K562 treated with DMSO at 1 percent for 48 hours (cell line): ENCODE data around the gene PPP1CC. TPM values are rescaled to one million over a fixed set of nuclear protein-coding genes. Genes with fewer than 3 reads are reported as not detected.

Experiments used
- total RNA-seq: library from RNA; unstranded; fragments of 300-600 nt; gene quantifications from 2 replicates; pipeline ENCODE4 v1.2.3, GENCODE V29; 2022; ENCODE audit warnings: low replicate concordance; ENCODE audit errors: extremely low read depth

The PPP1CC gene
- not detected in 2 replicates for total RNA-seq

DNA sequence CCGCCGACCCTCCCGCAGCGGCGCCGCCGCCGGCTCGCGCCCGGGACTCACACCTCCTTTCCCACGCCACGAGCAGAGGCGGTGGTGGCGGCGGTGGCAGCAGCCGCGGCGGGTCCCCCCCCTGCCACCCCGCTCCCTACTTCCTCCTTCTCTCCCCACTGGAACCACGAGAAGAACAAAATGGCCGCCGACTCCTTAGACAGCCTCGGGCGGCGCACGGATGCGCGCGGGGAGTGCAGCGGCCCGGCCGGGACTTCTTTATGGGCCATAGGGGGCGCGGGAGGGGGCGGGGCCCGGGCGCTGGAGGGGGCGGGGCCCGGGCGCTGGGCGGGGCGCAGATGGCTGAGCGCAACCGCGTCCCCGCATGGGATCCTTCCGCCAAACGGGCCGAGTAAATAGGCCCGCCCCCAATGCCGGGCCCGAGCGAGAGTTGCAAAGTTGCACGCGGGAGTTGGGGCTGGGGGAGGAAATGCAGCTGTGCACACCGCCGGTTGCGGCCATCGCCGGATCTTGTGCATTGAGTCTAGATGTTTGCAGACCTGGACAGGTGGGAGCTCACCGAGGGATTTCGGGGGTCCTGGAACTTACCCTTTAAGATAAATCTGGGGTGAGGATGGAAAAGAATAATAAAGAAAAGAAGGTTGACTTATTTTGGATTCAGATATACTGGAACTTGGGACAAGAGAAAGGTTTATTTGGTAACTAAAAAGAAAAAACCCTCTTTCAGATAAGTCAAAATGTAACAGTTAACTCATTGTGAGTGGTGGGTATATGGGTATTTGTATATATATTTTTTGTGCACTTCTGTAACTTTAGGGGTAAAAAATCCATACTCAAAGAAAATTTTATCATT, at the start of gene PPP1CC:
Gene PPP1CC (minus strand): TSS at position 174 of the 853 bp plus-strand sequence. CDS start 184 bp downstream, outside the sequence.

DNA sequence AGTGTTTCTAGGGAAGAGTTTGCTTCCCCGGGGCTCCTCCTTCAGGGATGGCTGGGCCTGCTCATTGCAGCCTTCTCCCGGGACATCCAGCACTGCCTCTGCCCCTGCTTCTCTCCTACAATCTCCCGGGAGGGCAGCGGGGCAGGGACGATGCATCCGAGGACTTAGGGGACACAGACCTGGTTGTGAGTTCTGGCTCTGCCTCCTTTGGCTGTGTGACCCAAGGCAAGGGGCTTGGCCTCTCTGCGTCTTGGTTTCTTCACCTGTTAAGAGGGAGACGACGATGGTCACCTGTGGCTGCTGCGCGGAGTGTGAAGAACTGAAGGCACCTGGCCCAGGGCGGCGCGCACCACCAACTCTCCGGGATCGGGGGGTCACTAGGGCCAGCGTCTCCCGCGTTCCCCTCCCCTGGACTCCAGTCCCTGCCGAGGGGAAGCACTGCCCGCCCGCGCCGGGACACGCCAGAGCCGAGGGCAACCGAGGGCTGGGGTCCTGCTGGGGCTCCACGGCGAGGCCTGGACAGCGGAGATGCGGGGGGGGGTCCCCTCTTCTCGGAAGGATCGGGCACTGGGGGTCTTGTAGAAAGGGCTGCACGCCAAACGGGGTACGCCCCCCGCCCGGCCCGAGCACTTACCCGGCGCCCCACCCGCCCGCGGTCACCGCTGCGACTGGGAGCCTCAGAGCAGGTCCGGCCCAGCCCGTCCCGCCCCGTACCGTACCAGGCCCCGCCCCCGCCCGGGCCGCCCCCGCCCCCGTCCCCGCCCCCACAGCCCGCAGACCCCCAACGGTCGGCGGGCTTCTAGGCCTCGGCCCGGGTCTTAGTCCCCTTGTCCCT, 54.0 kb downstream of the PPP1CC start, which contains the start of gene HVCN1:
Gene HVCN1 (minus strand): TSS at position 670 of the 835 bp plus-strand sequence. CDS start 5,870 bp downstream, outside the sequence.

Other genes with a start within 250 kb of the PPP1CC start
- not detected in 2 replicates for gene VPS29, start 240.8 kb downstream of the PPP1CC start, total RNA-seq
- not detected in 2 replicates for gene RAD9B, start 240.6 kb downstream of the PPP1CC start, total RNA-seq
- gene PPTC7, start 159.6 kb downstream of the PPP1CC start, total RNA-seq, result not detected in 2 replicates
- not detected in 2 replicates for gene TCTN1, start 128.8 kb downstream of the PPP1CC start, total RNA-seq
- not detected in 2 replicates for gene HVCN1, start 53.8 kb downstream of the PPP1CC start, total RNA-seq
- gene CCDC63, start 104.1 kb upstream of the PPP1CC start, total RNA-seq, result not detected in 2 replicates
- gene MYL2, start 177.7 kb upstream of the PPP1CC start, total RNA-seq, result not detected in 2 replicates